Activated B cell treated with CpG ODN at 0.5 μM for 24 hours (primary cell): ENCODE data around the gene RYK. TPM values are rescaled to one million over a fixed set of nuclear protein-coding genes. Genes with fewer than 3 reads are reported as not detected.

Source experiments
- ATAC-seq: fragments of 200-7000 bp; cut with Tn5 transposase; one replicate; pipeline ENCODE4 v1.10.0; 2021; ENCODE audit warnings: low read depth, mild to moderate bottlenecking, moderate library complexity
- CTCF ChIA-PET: fragments of 350-600 bp; sonication (Branson Sonifier 250); formaldehyde crosslinking; loops from one replicate; lab custom pipeline; 2021; ENCODE audit warnings: antibody characterized with exemption; lab: Charles Lee
- POLR2A ChIA-PET: fragments of 350-600 bp; sonication (Branson Sonifier 250); formaldehyde crosslinking; loops from one replicate; lab custom pipeline; 2021; ENCODE audit warnings: antibody characterized with exemption; lab: Charles Lee
- DNase-seq: peaks from one replicate; pipeline ENCODE4 v3.0.0; 2022
- H3K27ac Mint-ChIP-seq: one replicate; pipeline ENCODE4 v1.8.0; 2020; ENCODE audit warnings: mixed read lengths
- H3K27me3 Mint-ChIP-seq: one replicate; pipeline ENCODE4 v1.8.0; 2021; ENCODE audit warnings: mixed read lengths
- H3K36me3 Mint-ChIP-seq: one replicate; pipeline ENCODE4 v1.8.0; 2021; ENCODE audit warnings: low read depth, mixed read lengths
- H3K4me1 Mint-ChIP-seq: one replicate; pipeline ENCODE4 v1.8.0; 2021; ENCODE audit warnings: mixed read lengths
- H3K4me3 Mint-ChIP-seq: one replicate; pipeline ENCODE4 v1.8.0; 2020; ENCODE audit warnings: mild to moderate bottlenecking, mixed read lengths
- H3K9me3 Mint-ChIP-seq: one replicate; pipeline ENCODE4 v1.8.0; 2020; ENCODE audit warnings: mixed read lengths
- CTCF ChIP-seq: fragments of 200-600 bp; IDR thresholded peaks from one replicate; pipeline ENCODE4 v1.8.0; 2022; ENCODE audit warnings: antibody characterized with exemption, mild to moderate bottlenecking
- intact Hi-C: fragments of 100-400 bp; cut with micrococcal nuclease; formaldehyde crosslinking; loops from one replicate; pipeline ENCODE4 v1.15.1; 2024
- total RNA-seq: library from RNA; stranded (reverse); gene quantifications from 2 replicates; pipeline ENCODE4 v1.2.3, GENCODE V29; 2022

RYK gene
- total RNA-seq, 1 donor from 2014 or later: 38.8 TPM

- Mint-ChIP-seq H3K27me3 (no peaks in the 10 kb centered on the region), H3K9me3 (peaks cover 17% of the 10 kb centered on the region), H3K4me3 (no peak overlapping the region), H3K4me1 (no peaks in the 10 kb centered on the region), H3K27ac (no peak overlapping the region), H3K36me3 (no peaks in the 10 kb centered on the region)
- CTCF ChIA-PET: no interaction called here
- DNase-seq (no peak), ATAC-seq (no peak)
- intact Hi-C loops: no loop called here
- TF ChIP-seq CTCF: no peak
- POLR2A ChIA-PET: no interaction called here
Measured at GRCh38 chr3:134134698-134135415, 115.8 kb downstream of the RYK start.

GRCh38 chr3:134134240-134134639 lies 116.4 kb downstream of the RYK start:
- no peak for ATAC-seq
- intact Hi-C loops: no loop called here
- TF ChIP-seq CTCF: no peak
- POLR2A ChIA-PET: no interaction called here
- Mint-ChIP-seq H3K4me3 (no peak overlapping the region), H3K9me3 (peaks cover 19% of the 10 kb centered on the region), H3K4me1 (no peaks in the 10 kb centered on the region), H3K27ac (no peak overlapping the region), H3K36me3 (no peaks in the 10 kb centered on the region), H3K27me3 (no peaks in the 10 kb centered on the region)
- CTCF ChIA-PET: no interaction called here
- no peak for DNase-seq

GRCh38 chr3:134132961-134133360 lies 117.7 kb downstream of the RYK start:
- POLR2A ChIA-PET: no interaction called here
- Mint-ChIP-seq H3K27ac (no peak overlapping the region), H3K9me3 (peaks cover 13% of the 10 kb centered on the region), H3K27me3 (no peaks in the 10 kb centered on the region), H3K4me1 (no peaks in the 10 kb centered on the region), H3K36me3 (peaks cover 3% of the 10 kb centered on the region), H3K4me3 (no peak overlapping the region)
- no peak for DNase-seq
- intact Hi-C loops: no loop called here
- no peak for ATAC-seq
- no peak for TF ChIP-seq CTCF
- CTCF ChIA-PET: no interaction called here

GRCh38 chr3:134126153-134126552 lies 124.5 kb downstream of the RYK start:
- ATAC-seq: no peak
- Mint-ChIP-seq H3K27me3 (peaks cover 8% of the 10 kb centered on the region), H3K9me3 (peaks cover 21% of the 10 kb centered on the region), H3K4me3 (no peak overlapping the region), H3K27ac (no peak overlapping the region), H3K36me3 (peaks cover 5% of the 10 kb centered on the region), H3K4me1 (no peaks in the 10 kb centered on the region)
- POLR2A ChIA-PET: interaction anchor here (0.7 kb wide), 1 partner anchor 299 kb away, joined by 4 read pairs; no protein-coding TSS in a partner anchor
- intact Hi-C loops: no loop called here
- no peak for DNase-seq
- CTCF ChIA-PET: no interaction called here
- TF ChIP-seq CTCF: no peak

- CTCF ChIA-PET: no interaction called here
- Mint-ChIP-seq H3K27ac (no peak overlapping the region), H3K9me3 (peaks cover 24% of the 10 kb centered on the region), H3K27me3 (no peaks in the 10 kb centered on the region), H3K4me3 (no peak overlapping the region), H3K36me3 (no peaks in the 10 kb centered on the region), H3K4me1 (no peaks in the 10 kb centered on the region)
- no peak for ATAC-seq
- no peak for DNase-seq
- intact Hi-C loops: no loop called here
- TF ChIP-seq CTCF: no peak
- POLR2A ChIA-PET: no interaction called here
Measured at GRCh38 chr3:134114726-134115125, 135.9 kb downstream of the RYK start.
